GM12865 (cell line): ENCODE measurements around the gene NANP.
"Not testable (repeated sequence)": the region's sequence is repeated elsewhere in the genome, so short reads cannot be mapped to it uniquely, and the experiment has no call there.

Source experiments
- DNase-seq: peaks from one replicate; pipeline ENCODE4 v3.0.0; 2010; ENCODE audit warnings: low read depth
- H3K4me3 ChIP-seq: 2 replicates; pipeline ENCODE4 v1.5.1; 2011; ENCODE audit warnings: mild to moderate bottlenecking, low read depth, low read length, control low read depth
- TF ChIP-seq, protein P1 (sequence below): IDR thresholded peaks from 2 replicates; pipeline ENCODE4 v1.5.1; 2011; ENCODE audit warnings: low read length, control low read depth, low read depth, inconsistent platforms; ENCODE audit not compliant: insufficient read depth; ENCODE audit errors: missing control alignments

Gene NANP

DNA sequence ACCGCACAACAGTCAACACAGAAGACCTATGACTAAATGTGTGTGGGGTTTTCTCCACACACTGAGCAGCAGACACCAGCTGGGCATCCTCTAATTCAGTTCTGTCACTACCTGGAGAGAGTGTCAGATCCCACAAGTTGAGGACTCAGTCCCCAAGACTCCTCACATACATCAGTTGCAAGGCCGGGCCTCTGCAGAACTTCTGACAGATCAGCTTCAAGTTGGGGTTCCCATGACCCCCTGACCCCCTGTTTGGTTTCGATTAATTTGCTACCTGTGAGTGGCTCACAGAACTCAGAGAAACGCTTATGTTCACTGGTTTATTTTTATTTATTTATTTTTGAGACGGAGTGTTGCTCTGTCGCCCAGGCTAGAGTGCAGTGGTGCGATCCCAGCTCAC is 35.3 kb downstream of the NANP start:
- DNase-seq = no peak
- no peak overlapping the region for H3K4me3 ChIP-seq
- TF ChIP-seq, protein P1, sequence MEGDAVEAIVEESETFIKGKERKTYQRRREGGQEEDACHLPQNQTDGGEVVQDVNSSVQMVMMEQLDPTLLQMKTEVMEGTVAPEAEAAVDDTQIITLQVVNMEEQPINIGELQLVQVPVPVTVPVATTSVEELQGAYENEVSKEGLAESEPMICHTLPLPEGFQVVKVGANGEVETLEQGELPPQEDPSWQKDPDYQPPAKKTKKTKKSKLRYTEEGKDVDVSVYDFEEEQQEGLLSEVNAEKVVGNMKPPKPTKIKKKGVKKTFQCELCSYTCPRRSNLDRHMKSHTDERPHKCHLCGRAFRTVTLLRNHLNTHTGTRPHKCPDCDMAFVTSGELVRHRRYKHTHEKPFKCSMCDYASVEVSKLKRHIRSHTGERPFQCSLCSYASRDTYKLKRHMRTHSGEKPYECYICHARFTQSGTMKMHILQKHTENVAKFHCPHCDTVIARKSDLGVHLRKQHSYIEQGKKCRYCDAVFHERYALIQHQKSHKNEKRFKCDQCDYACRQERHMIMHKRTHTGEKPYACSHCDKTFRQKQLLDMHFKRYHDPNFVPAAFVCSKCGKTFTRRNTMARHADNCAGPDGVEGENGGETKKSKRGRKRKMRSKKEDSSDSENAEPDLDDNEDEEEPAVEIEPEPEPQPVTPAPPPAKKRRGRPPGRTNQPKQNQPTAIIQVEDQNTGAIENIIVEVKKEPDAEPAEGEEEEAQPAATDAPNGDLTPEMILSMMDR = no peak

DNA sequence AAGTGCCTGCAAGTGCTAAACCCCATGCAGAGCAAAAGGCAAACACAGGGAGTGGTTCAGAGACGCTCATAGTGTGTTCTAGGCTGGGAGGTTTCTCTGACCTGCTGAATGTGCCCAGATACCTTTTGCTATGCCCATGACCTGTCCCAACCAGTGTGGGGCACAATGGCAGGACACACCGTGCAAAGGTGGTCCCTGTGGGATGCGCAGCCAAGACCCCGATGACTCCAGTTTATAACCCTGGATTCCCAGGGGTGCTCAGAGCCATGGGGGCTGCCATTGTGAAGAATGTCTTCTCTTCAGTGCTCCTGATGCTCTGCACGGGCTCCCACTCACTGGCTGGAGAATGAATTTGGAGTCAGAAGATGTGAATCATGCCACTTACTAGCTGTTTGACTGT is 36.3 kb downstream of the NANP start:
- TF ChIP-seq, protein P1 = no peak
- no peak overlapping the region for H3K4me3 ChIP-seq
- no peak for DNase-seq

DNA sequence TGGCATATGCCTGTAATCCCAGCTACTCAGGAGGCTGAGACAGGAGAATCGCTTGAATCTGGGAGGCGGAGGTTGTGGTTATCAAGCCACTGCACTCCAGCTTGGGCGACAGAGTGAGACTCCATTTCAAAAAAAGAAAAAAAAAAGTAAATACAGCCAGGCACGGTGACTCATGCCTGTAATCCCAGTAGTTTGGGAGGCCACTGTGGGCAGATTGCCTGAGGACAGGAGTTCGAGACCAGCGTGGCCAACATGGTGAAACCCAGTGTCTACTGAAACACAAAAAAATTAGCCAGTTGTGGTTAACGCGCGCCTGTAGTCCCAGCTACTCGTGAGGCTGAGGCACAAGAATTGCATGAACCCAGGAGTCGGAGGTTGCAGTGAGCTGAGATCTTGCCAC is 36.9 kb downstream of the NANP start:
- TF ChIP-seq, protein P1 = no peak
- DNase-seq = no peak
- H3K4me3 ChIP-seq = no peak overlapping the region

DNA sequence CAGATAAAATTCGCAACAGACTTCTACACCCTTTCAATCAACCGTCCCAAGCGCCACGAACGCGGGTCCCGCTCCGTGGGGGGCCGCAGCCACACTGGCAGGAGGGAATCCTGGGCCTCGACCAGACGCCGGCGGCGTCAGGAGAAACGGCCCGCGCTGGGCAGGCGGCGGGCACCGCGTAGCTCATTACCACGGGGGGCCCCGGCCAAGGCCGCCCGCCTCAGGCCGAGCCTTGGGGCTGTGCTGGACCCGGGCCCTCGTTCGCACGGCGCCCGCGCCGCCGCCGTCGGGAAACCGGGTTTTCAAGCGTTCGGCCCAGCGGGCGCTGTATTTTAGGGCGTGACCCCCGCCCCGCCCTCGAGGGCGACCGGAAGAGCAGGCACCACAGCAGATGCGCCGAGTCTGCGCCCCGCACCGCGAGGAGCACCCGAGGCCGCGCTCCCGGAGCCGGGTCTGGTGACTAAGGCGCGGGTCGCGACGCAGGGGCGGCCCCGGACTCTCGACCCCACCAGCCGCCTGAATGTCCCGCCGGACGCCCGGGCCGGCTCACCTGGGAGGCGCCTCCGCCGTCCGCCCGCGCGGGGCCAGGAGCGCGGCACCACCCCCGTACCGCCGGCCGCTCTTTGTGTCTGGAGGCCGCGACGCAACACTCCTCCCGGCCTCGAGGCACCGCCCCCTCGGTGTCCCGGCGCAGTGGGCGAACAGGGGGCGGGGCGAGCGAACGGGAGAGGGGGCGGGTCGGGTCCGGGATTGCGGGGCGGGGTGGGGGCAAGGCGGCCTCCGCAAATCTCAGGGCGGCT is 38.7 kb downstream of the NANP start, which contains the start of gene NINL:
TSS of gene NINL (minus strand) at position 627 of the 800 bp plus-strand sequence. CDS start 58,944 bp downstream, outside the sequence.
- DNase-seq = no peak
- TF ChIP-seq, protein P1 = no peak
- H3K4me3 ChIP-seq = no peak within 1 kb of the TSS

DNA sequence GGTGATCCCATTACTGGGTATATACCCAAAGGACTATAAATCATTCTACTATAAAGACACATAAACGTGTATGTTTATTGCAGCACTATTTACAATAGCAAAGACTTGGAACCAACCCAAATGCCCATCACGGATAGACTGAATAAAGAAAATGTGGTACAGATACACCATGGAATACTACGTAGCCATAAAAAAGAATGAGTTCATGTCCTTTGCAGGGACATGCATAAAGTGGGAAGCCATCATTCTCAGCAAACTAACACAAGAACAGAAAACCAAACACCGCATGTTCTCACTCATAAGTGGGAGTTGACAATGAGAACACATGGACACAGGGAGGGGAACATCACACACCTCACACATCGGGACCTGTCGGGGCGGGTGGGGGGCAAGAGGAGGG is 40.2 kb downstream of the NANP start:
- not testable (repeated sequence) for DNase-seq, H3K4me3 ChIP-seq

DNA sequence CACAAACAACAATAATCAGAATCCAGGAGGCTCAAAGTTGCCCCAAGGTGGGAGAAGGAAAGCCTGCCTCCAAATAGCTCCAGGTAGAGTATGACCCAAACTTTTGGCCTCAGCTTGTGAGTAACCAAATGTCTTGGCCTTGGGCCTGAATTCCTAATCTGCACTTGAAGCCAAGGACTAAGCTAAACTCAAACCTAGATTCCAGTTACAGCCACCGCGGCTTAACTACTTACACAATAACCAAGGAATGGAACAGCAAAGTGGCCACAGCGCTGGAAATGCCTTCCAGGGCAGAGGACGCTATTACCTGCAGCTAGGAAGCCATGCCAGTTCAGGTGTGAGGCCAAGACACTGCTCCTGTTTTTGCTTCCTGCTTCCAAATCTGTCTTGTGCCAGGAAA is 43.1 kb downstream of the NANP start:
- TF ChIP-seq, protein P1 = no peak
- DNase-seq = no peak

DNA sequence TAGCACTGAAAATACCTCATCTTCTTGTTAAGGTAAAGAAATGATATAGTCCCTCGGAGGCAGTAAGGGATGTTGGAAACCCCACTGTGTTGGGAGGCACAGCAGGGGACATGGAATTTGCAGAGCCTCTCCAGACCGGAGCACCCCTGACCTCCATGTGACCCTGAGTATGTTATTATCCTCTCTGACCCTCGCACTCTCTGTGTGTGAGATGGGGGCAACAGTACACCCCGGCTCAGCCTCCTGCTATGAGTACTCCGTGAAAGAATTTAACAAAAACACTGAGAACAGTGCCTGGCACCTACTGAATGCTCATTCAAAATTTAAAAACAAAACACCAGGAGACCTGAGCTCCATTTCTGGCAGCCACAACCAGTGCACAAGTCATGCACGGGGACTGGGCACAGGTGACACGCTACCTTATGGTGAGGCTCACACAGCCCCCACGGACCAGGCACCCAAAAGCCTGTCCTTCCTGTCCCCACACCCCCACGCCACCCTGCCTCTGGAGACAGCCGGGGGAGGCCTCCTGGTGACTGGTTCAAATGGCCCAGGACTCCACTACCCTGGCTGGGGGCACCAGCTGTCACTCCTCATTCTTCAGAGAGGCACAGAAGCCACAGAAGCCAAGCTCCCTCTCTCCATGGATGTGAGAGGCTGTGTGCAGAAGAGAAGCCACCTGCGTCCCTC is 44.6 kb downstream of the NANP start:
- no peak overlapping the region for H3K4me3 ChIP-seq
- TF ChIP-seq, protein P1 = no peak
- no peak for DNase-seq

More for the DNA sequence above, 43.1 kb downstream of the NANP start:
- no peak overlapping the region for H3K4me3 ChIP-seq
